Retinal pigment epithelial cell (primary cell): ENCODE measurements around the gene FUT8.

ENCODE experiments used
- DNase-seq: peaks from one replicate; pipeline ENCODE4 v3.0.0-alpha.2; 2010; ENCODE audit warnings: low read depth
- H3K4me3 ChIP-seq: 2 replicates; pipeline ENCODE4 v1.5.1; 2011; ENCODE audit warnings: mild to moderate bottlenecking, low read length, control low read depth, moderate library complexity
- CTCF ChIP-seq: conservative IDR thresholded peaks from 2 replicates; pipeline ENCODE4 v1.5.1; 2011; ENCODE audit warnings: low read depth, low read length, control low read depth, inconsistent platforms

FUT8 gene

GRCh38 chr14:65478596-65478995, 66.1 kb downstream of the FUT8 start:
- peak; percentile 7 for DNase-seq
- no peak overlapping the region for H3K4me3 ChIP-seq
- no peak for TF ChIP-seq CTCF

- no peak for DNase-seq
- H3K4me3 ChIP-seq = no peak overlapping the region
- no peak for TF ChIP-seq CTCF
Measured at GRCh38 chr14:65479386-65479785, 66.9 kb downstream of the FUT8 start.

GRCh38 chr14:65482757-65483438, 70.4 kb downstream of the FUT8 start:
- no peak overlapping the region for H3K4me3 ChIP-seq
- no peak for TF ChIP-seq CTCF
- DNase-seq = no peak

GRCh38 chr14:65483647-65484046, 71.1 kb downstream of the FUT8 start:
- TF ChIP-seq CTCF = no peak
- H3K4me3 ChIP-seq = no peak overlapping the region
- DNase-seq = no peak

GRCh38 chr14:65485516-65485915, 73.0 kb downstream of the FUT8 start:
- no peak for TF ChIP-seq CTCF
- no peak overlapping the region for H3K4me3 ChIP-seq
- DNase-seq = no peak

GRCh38 chr14:65486863-65487262, 74.3 kb downstream of the FUT8 start:
- DNase-seq = no peak

More at GRCh38 chr14:65486863-65487262, 74.3 kb downstream of the FUT8 start:
- no peak for TF ChIP-seq CTCF
- H3K4me3 ChIP-seq = no peak overlapping the region
